Activated T-cell treated with anti-CD3 and anti-CD28 coated beads, Interleukin-2, amount 50 U/mL, for 72 hours (primary cell): Measurements from ENCODE around the gene GBX1. TPM values are rescaled to one million over a fixed set of nuclear protein-coding genes. Genes with fewer than 3 reads are reported as not detected.

Experiments
- ATAC-seq, 2 donors: fragments of 150-1000 bp; cut with Tn5 transposase; replicated peaks in 1 of 2; 2 replicates each; pipeline ENCODE4 v1.10.0; 2021; ENCODE audit warnings: moderate library complexity in 2 of 2, mild to moderate bottlenecking in 1 of 2
- DNase-seq, 2 donors: peaks; one replicate each; pipeline ENCODE4 v3.0.0; 2021 to 2022; ENCODE audit warnings: mixed read lengths in 1 of 2
- H3K27ac Mint-ChIP-seq: one replicate; pipeline ENCODE4 v1.8.0; 2022; ENCODE audit warnings: mild to moderate bottlenecking, moderate library complexity, mixed read lengths
- H3K27me3 Mint-ChIP-seq: one replicate; pipeline ENCODE4 v1.8.0; 2022; ENCODE audit warnings: low read depth, mixed read lengths
- H3K36me3 Mint-ChIP-seq, 2 donors: one replicate each; pipeline ENCODE4 v1.8.0; 2022; ENCODE audit warnings: mixed read lengths in 2 of 2, mild to moderate bottlenecking in 1 of 2; ENCODE audit not compliant: insufficient read depth in 2 of 2
- H3K4me1 Mint-ChIP-seq: one replicate; pipeline ENCODE4 v1.8.0; 2022; ENCODE audit warnings: low read depth, mixed read lengths
- H3K4me3 Mint-ChIP-seq, 2 donors: one replicate each; pipeline ENCODE4 v1.8.0; 2022; ENCODE audit warnings: mild to moderate bottlenecking in 2 of 2, mixed read lengths in 2 of 2, moderate library complexity in 2 of 2
- H3K9me3 Mint-ChIP-seq, 2 donors: one replicate each; pipeline ENCODE4 v1.8.0; 2022; ENCODE audit warnings: mixed read lengths in 2 of 2
- total RNA-seq, 2 donors: library from RNA; stranded (reverse); gene quantifications; one replicate each; pipeline ENCODE4 v1.2.3, GENCODE V29; 2022

GBX1 gene
- total RNA-seq, 2 donors from 2014 or later, result not detected

GRCh38 chr7:151113344-151114150 is 53.9 kb downstream of the GBX1 start:
- H3K27me3 Mint-ChIP-seq, result peaks cover 14% of the 10 kb centered on the region
- ATAC-seq (no peak), DNase-seq (no peak)
- H3K4me1 Mint-ChIP-seq, result no peaks in the 10 kb centered on the region
- peaks cover 0 to under 1% of the 10 kb centered on the region in 2 donors for H3K36me3 Mint-ChIP-seq
- peak overlapping the region; percentile 10 to 32 for H3K4me3 Mint-ChIP-seq
- no peaks in the 10 kb centered on the region for H3K9me3 Mint-ChIP-seq
- no peak overlapping the region for H3K27ac Mint-ChIP-seq

DNA sequence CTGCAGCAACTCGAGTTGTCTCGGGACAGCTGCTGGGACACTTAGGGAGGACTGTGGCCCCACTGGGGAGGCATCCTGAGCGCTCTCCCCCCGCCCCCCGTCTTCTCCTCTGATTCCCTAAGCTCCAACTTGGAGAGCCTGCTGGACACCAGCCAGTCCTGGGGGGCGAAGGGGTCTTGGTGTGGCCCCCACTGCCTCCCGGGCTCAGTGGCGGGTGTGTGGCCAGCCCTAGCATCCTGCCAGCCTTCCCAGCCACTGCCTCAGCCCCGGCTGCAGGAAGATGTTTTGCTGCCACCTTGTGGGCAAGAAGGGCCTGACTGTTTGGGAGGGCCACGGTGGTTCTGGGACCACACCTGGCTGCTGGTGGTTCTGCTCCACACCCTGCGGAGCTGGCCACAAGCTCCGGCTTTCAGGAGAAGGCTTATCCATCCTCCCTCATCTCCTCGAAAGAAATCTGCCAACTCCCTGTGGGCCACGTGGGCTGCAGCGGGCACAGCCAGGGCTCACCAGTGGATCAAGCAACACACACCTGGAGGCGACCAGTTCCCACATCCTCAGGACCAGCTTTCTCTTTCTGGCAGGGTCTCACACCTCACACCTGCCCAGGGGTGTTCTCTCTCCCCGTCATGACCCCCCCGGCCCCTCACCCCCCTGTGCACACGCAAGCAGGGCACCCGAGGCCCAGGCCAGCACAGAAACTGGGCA is 56.4 kb downstream of the GBX1 start:
- H3K4me3 Mint-ChIP-seq, result no peak overlapping the region
- DNase-seq (peak; percentile 78 to 81), ATAC-seq (peak; percentile 77 to 80)
- no peaks in the 10 kb centered on the region for H3K4me1 Mint-ChIP-seq
- no peaks in the 10 kb centered on the region for H3K9me3 Mint-ChIP-seq
- H3K27me3 Mint-ChIP-seq, result peaks cover 14% of the 10 kb centered on the region
- H3K36me3 Mint-ChIP-seq, result no peaks in the 10 kb centered on the region
- no peak overlapping the region for H3K27ac Mint-ChIP-seq

DNA sequence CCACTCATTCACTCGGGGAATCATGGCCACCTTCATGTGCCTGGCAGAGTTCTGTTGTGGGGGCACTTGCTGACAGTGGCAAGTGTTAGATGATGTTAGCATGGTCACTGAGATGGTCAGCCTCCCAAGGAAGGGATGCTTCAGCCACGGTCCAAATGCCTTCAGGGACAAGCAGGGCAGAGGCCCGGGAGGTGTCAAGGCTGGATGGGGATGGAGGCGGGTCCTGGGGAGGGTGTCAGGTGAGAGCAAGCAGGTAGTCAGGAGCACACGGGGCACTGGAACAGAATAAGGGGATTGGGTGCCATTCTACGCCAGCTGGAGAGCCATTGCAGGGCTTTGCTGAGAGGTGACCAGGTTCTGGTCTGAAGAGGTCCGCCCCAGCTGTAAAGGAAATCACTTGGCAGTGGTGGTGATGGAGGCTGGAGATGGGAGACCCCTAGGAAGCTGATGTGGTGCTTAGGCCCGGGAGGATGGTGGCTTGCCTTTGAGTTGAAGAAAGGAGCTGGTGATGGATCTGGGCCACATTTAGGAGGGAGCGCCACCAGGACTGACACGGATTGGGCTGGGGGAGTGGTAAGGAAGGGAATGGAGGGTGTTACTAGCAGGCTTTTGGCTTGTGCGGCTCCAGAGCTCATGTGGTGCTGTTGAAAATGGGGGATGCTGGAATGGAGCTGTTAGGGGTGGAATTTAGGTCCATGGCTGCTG is 57.1 kb downstream of the GBX1 start:
- Mint-ChIP-seq H3K27me3 (peaks cover 14% of the 10 kb centered on the region), H3K9me3 (no peaks in the 10 kb centered on the region), H3K36me3 (no peaks in the 10 kb centered on the region), H3K4me1 (no peaks in the 10 kb centered on the region), H3K4me3 (no peak overlapping the region), H3K27ac (no peak overlapping the region)
- no peak for ATAC-seq
- DNase-seq, result no peak

- no peaks in the 10 kb centered on the region for H3K4me1 Mint-ChIP-seq
- no peak for ATAC-seq
- H3K27me3 Mint-ChIP-seq, result peaks cover 14% of the 10 kb centered on the region
- H3K4me3 Mint-ChIP-seq, result no peak overlapping the region
- no peaks in the 10 kb centered on the region for H3K36me3 Mint-ChIP-seq
- no peak overlapping the region for H3K27ac Mint-ChIP-seq
- DNase-seq, result no peak
- no peaks in the 10 kb centered on the region for H3K9me3 Mint-ChIP-seq
These were observed 58.1 kb downstream of the GBX1 start for GRCh38 chr7:151109094-151110048.

GRCh38 chr7:151107882-151108281 is 59.6 kb downstream of the GBX1 start:
- no peaks in the 10 kb centered on the region for H3K9me3 Mint-ChIP-seq
- H3K27me3 Mint-ChIP-seq, result peaks cover 3% of the 10 kb centered on the region
- no peaks in the 10 kb centered on the region for H3K4me1 Mint-ChIP-seq
- ATAC-seq, result no peak
- no peak for DNase-seq
- H3K4me3 Mint-ChIP-seq, result no peak overlapping the region
- H3K27ac Mint-ChIP-seq, result no peak overlapping the region
- no peaks in the 10 kb centered on the region for H3K36me3 Mint-ChIP-seq

GRCh38 chr7:151104411-151105235 is 62.9 kb downstream of the GBX1 start:
- Mint-ChIP-seq H3K27ac (no peak overlapping the region), H3K27me3 (no peaks in the 10 kb centered on the region), H3K4me1 (no peaks in the 10 kb centered on the region), H3K4me3 (no peak overlapping the region), H3K9me3 (no peaks in the 10 kb centered on the region), H3K36me3 (no peaks in the 10 kb centered on the region)
- no peak for ATAC-seq
- DNase-seq, result no peak

DNA sequence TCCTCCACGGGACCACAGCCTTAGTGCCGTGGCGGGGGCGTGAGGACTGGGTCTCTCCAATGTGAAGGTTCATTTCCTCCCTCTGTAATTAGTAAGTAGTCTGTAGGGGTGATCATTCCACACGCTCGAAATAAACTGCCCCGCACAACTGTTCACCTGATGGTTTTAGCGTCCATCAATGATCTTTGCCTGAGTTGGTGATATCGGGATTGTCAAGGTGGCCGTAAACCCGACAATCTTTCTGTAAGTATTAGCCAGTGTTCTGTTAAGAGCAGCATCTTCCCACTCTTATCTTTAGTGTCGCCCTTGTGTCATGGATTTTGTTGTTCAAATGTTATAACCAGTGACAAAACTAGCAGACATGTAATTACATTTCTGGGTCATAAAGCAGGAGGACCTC is 63.5 kb downstream of the GBX1 start:
- H3K4me3 Mint-ChIP-seq, result no peak overlapping the region

DNA sequence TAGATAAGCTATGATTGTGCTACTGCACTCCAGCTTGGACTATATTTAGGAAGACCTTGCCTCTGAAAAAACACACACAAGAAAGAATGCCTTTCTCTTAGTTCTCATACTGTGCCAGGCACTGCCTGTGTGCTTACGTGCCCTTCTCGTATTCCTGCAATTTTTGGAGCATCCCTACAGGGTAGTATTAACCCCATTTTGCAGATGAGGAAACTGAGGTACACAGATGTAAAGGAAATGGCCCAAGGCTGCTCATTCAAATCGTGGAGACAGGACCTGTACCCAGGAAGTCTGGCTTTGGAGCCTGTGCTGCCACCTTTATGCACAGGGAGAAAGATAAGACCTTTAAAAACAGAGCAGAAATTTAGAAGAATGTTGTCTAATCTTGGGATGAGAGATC is 64.5 kb downstream of the GBX1 start:
- Mint-ChIP-seq H3K4me3 (no peak overlapping the region), H3K27ac (no peak overlapping the region), H3K36me3 (no peaks in the 10 kb centered on the region), H3K9me3 (no peaks in the 10 kb centered on the region), H3K27me3 (no peaks in the 10 kb centered on the region), H3K4me1 (no peaks in the 10 kb centered on the region)
- DNase-seq (no peak), ATAC-seq (no peak)

More for the DNA sequence above, 63.5 kb downstream of the GBX1 start:
- H3K27ac Mint-ChIP-seq, result no peak overlapping the region
- no peaks in the 10 kb centered on the region for H3K36me3 Mint-ChIP-seq
- DNase-seq (no peak), ATAC-seq (no peak)
- H3K9me3 Mint-ChIP-seq, result no peaks in the 10 kb centered on the region
- H3K27me3 Mint-ChIP-seq, result no peaks in the 10 kb centered on the region
- H3K4me1 Mint-ChIP-seq, result no peaks in the 10 kb centered on the region

GRCh38 chr7:151101621-151102396 is 65.7 kb downstream of the GBX1 start:
- Mint-ChIP-seq H3K4me1 (no peaks in the 10 kb centered on the region), H3K4me3 (no peak overlapping the region), H3K9me3 (no peaks in the 10 kb centered on the region), H3K36me3 (no peaks in the 10 kb centered on the region), H3K27ac (no peak overlapping the region), H3K27me3 (no peaks in the 10 kb centered on the region)
- ATAC-seq (no peak), DNase-seq (no peak)

GRCh38 chr7:151100921-151101320 is 66.6 kb downstream of the GBX1 start:
- DNase-seq, result no peak
- Mint-ChIP-seq H3K4me3 (no peak overlapping the region), H3K4me1 (no peaks in the 10 kb centered on the region), H3K27me3 (no peaks in the 10 kb centered on the region), H3K36me3 (no peaks in the 10 kb centered on the region), H3K27ac (no peak overlapping the region), H3K9me3 (no peaks in the 10 kb centered on the region)
- no peak for ATAC-seq

DNA sequence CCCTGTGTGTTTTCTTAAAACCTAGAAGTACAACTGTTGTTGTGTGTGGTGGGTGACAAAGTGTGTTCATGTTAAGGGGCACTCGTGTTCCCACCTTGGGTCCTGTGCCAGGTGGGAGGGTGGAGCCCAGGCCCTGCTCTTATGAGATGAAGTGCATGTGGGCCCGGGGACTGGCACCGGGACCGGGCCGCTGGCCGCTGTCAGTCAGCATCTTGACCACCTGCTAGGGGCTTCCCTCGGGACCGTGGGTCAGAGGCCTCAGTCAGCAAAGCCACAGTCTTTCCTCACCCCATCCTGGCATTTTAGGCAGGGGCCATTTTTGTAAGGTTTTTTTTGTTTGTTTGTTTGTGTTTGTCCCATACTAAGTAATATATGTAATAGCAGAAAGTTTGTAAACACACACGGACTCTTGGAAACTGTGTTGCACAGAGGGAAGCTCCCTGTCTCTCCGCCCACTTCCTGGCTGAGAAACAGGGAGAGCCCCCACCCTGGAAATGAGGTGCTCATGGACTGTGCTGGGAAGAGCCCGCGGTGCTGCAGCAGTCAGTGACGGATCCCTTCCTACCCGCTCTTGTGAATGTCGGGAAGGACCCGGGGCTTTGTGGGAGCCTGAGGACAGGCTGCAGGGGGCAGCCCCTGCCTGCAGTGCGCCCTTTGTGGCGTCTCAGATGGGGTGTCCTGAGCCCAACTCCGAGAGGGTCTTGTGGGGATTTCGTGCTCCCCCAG is 67.8 kb downstream of the GBX1 start:
- no peak overlapping the region for H3K27ac Mint-ChIP-seq
- no peaks in the 10 kb centered on the region for H3K27me3 Mint-ChIP-seq
- H3K36me3 Mint-ChIP-seq, result no peaks in the 10 kb centered on the region
- no peaks in the 10 kb centered on the region for H3K4me1 Mint-ChIP-seq
- DNase-seq (no peak), ATAC-seq (no peak)
- H3K4me3 Mint-ChIP-seq, result no peak overlapping the region
- H3K9me3 Mint-ChIP-seq, result no peaks in the 10 kb centered on the region
